LoVo (cell line): ENCODE results near the gene MAP3K4.

ENCODE experiments used
- DNase-seq: peaks from one replicate; pipeline ENCODE4 v3.0.0-alpha.2; 2016; ENCODE audit warnings: low spot score

MAP3K4 gene

DNA sequence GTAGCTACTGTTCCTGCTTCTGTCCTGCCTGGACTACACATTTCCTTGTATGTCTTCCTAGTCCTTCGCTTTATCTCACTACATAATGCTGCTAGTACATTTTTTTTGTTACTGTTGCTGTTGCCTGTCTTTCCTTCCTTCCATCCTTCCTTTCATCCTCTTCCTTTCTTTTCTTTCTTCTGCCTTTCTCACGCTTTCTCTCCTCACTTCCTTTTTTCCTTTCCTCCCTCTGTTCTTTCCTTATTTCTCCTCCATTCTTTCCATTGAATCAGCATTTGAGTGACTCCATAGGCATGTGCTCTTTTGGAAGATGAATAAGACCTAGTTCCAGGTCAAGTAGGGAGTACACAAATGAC is 46.3 kb downstream of the MAP3K4 start:
- no peak for DNase-seq

DNA sequence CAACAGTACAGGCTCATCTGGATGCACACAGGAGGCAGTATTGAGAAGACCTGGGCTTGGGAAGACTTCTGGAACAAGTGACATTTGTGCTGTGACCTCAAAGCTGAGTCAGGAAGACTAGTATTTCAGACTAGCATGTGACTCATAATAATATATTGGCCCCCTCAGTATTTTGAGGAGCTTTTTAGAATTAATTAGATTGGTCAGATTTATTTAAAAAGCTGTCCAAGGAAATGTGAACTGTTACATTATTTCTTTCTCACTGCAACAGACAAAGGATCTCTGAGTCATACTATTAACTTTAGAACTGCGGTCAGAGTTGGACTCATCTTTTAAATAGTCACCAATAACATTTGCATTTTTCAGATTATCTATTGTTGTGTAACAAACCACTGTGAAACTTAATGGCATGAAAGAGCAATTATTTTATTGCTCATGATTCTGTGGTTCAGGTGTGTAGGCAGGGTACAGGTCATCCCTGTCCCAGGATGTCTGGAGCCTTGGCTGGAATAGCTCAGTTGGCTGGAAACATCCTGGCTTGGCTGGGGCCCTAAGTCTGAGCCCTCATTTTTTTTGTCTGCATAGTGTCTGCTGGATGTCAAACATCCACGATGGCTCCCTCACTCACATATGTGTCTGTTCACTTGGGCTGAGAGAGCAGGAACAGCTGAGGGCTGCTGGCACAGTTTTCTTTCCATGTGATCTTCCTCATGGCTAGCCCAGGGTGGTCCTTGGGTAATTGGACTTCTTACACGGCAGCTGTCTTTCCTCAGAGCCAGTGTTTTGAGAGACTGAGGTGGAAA is 46.9 kb downstream of the MAP3K4 start:
- DNase-seq, result peak; percentile 25

DNA sequence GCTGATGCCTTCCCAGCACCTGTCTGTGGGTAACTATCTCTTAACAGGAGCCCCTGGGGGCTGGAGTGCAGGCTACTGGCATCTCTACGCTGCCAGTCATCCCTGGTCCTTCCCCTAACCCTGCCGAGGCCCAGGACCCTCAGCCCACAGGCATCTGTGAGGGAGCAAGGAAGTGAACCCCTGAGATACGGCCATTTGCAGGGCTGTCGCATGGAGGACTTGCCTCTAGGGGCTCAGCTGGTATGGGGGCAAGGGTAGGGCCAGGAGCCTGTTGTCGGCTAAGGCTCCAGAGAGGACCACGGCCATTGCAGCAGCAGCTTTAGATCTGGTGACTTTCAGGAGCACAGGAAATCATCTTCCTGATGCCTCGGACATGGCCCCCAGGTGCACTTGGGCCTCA is 49.7 kb downstream of the MAP3K4 start:
- DNase-seq, result no peak

DNA sequence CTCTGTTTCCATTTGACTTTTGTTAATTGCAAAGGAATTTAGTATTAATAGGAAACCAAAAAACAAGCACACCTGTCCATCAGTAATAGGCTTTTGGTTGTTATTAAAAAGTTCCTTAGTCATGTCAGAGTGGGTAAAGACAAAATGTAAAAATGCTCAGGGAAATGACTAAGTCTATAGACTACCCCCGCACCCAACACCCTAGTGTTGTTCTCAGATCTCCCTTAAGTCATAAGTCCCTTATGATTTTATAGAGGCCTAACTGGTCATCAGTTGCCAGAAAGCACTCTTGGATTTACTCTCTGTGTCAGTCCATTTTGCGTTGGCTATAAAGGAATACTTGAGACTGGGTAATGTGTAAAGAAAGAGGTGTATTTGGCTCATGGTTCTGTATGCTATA is 52.8 kb downstream of the MAP3K4 start:
- DNase-seq, result no peak

DNA sequence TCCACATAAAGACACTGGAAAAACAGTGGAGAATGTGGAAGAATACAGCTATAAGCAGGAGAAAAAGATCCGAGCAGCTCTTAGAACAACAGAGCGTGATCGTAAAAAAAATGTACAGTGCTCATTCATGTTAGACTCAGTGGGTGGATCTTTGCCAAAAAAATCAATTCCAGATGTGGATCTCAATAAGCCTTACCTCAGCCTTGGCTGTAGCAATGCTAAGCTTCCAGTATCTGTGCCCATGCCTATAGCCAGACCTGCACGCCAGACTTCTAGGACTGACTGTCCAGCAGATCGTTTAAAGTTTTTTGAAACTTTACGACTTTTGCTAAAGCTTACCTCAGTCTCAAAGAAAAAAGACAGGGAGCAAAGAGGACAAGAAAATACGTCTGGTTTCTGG is 57.1 kb downstream of the MAP3K4 start:
- no peak for DNase-seq

DNA sequence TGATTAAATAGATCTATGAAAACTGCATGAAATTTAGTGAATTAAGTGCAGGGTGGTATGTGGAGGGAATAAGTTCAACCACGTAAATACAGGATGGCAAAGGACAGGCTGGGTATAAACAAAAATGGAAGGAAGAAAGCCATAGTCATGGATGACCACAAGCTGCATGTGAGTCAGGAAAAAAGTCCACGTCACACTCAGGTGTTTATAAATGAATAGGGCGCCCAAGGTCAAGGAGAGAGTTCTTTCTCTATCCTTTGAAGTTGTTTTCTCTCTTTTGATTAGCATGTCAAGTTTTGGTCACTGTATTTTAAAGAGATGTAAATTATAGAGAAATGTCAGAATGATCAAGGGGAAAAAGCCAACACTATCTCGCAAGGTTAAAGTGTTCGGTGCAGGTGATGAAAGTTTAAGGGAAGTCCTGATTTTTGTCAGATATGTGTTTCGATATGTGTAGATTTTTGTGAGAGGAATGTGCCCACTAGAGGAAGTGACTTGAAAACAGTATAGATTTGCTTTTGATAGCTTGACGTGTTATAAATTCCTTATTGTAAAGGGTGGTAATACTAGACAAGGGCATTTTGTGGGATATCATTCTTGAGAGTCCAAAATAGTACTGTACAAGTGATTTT is 58.7 kb downstream of the MAP3K4 start:
- DNase-seq, result no peak

DNA sequence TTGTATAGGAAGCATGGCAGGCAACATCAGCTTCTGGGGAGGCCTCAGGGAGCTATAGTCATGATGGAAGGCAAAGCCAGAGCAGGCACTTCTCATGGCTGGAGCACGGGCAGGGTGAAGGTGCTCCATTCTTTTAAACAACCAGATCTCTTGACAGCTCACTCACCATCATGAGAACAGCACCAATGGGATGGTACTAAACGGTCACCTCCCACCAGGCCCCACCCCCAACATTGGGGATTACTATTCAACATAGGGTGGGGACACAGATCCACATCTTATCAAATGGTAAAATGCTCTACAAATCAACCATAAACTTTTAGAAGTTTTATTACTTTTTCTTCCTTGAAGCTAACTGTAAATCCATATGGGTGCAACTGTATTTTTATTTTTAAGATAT is 61.5 kb downstream of the MAP3K4 start:
- no peak for DNase-seq

DNA sequence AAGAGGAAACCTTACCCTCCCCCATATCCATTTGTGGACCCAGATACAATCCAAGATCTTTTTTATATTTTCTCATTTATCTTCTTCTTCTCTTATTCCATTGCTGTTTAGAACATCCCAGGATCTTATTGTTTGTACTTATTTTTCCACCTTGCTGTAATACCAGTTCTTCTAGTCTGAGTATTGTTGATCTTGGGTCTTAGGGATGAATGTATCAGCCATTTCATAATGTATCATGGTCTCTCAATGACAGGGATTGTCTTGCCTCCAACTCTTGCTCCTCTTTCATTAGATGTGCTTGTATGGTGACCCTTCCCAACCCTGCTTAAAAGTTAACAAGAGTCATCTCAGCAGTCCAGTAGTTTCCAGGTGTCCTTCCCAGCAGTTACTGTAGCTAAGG is 63.3 kb downstream of the MAP3K4 start:
- no peak for DNase-seq

DNA sequence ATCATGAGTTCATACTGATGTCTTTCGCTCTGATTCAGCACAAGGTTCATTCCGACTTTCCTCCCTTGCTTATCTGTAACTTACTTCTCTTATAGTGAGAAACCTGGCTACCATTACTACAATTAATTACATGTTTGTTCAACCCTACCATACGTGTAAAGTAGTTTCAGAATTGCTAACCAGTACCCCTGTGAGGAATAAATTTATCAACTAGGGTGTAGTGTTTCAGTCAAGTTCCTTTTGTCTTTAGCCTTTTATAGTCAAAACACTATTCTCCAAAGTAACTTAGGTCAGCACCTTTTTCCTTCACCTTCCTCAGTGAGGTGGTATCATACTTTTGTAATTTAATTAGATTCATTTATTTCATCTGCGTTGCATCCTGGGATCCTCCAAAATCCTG is 64.9 kb downstream of the MAP3K4 start:
- no peak for DNase-seq

DNA sequence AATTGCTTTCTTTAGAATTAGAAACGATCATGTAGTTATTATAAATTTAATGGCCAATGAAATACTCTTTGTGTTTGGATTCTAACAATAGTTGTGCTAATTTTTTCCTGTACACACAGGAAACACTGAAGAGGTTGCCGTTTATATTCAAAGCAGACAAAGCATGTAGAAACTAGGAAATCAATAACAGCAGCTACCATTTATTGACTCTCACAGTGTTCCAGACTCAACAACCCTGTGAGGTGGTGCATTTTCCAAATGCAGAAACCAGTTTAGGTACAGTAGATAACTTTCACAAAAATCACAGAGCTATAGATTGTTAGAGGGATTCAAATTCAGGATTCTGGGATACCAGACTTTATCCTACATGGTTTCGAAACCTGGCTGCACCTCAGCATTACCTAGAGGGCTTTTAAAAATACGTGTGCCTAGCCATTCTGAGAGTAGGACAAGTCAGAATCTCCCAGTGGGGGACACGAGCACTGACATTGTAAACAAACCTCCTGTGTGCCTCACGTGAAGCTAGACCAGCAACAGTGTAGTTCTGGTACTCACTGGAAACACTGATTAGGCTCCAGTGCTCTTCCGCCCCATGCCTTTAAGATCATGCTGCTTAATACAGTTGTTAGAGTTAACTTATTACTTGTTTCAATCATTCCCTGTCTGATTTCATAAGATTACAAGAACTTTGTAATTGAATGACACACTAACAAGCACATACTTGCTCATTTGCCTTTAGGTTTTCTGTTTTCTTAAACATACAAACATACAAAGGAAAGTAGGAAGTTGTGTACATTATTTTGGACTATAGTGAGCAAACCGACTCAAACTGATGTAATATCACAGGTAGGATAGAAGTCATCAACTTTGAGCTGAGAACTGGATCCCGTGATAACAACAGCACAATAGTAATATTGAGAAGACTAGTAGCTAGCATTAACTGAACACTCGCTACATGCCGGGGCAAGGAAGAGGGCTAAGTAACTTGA is 65.8 kb downstream of the MAP3K4 start:
- no peak for DNase-seq

DNA sequence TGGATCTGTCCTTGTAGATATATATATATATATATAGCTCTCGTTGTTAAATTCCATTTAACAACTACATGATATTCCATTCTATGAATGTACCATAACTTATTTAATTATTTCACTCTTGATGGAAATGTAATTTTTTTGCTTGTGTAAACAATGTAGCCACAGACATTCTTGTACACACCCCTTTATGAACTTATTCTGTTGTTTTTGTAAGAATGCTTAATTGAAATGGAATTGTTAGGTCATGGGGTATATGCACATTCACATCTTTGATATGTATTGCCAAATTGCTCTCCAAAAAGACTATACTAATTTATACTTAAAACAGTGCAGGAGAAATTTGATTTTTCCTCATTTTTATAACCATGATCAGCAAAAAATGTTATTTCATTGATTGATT is 67.2 kb downstream of the MAP3K4 start:
- DNase-seq, result no peak

DNA sequence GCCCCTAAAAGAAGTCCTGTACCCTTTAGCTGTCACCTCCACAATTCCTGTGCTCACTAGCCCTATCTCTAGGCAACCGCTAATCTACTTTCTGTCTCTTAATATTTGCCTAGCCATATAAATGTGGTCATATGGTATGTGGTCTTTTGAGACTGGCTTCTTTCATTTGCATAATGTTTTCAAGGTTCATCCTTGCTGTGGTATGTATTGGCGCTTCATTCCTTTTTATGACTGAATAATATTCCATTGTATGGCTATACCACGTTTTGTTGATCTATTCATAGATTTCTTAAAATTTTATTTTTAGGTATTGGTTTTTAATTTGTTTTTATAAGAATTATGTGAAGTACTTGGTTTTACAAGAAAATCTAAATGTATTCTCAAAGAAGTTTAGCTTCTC is 70.0 kb downstream of the MAP3K4 start:
- DNase-seq, result no peak

DNA sequence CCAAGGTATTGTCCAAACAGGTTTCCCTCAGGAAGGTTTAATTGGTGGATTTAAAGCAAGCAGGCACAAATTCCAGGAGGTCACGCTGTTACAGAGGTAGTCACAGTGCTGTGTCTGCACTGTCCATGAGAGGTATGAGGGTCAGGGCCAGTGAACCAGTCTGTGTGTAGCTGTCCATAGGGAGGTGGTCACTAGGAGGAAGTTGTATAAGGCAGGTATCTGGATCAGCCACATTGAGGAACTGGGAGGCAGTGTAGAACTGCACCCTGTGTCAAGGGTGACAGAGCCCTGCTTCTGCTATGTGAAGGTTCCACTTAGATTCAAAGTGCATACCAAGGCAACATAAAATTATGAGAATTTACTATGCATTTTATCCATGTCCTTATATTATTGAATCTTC is 73.3 kb downstream of the MAP3K4 start:
- DNase-seq, result no peak

DNA sequence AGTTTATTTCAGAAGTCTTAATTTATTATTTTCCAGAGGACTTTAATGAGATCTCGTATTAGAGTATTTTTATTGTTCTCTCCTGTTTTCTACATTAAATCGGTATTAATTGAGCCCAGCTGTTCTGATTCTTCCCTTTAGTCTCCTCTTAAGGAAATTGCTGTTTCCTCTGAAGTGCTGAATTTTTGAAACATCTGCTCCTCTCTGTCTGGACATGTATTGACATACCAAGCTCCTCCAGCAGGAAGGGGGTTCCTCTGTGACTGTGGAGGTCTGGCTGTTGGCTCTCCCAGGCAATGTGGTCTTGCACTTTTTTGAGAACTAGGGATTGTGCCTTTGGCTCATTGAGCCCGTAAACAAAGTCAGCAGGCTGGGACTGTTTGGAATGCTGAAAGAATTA is 74.9 kb downstream of the MAP3K4 start:
- DNase-seq, result no peak

DNA sequence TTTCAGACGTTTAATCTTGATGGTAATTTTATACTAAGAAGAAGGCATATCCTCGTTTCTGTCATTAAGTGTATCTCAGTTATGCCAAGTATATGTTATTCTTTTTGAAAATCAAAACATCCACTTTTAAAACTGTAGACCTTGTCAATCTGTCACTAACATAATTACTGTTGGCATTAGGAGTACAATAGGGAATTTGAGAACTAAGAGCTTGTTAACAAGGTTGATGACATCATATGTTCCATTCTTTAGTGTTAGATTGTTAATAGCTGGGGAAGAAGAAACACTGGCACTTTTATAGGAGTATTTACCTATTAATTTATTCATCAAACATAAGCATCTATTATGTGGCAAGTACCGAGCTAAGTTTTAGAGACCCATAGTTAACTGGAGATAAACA is 76.2 kb downstream of the MAP3K4 start:
- no peak for DNase-seq

DNA sequence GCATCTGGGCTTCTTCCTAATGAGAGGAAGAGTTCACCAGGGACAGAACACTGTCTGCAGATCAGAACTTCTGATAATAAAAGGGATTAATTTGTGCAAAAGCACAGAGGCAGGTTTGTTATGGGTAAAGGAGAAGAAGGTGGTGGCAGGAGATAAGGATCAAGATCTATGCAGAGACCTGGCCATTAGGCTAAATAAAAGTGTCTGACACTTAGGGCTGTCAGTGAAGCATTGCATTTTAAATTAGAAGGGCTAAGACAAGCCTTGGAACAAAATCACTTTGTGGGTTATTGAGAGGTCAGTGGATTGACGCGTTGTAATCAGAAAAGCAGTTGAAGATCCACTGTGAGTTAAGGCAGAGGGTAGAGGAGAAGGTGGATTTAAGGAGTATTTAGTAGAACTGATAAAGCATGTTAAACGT is 76.8 kb downstream of the MAP3K4 start:
- DNase-seq, result no peak

DNA sequence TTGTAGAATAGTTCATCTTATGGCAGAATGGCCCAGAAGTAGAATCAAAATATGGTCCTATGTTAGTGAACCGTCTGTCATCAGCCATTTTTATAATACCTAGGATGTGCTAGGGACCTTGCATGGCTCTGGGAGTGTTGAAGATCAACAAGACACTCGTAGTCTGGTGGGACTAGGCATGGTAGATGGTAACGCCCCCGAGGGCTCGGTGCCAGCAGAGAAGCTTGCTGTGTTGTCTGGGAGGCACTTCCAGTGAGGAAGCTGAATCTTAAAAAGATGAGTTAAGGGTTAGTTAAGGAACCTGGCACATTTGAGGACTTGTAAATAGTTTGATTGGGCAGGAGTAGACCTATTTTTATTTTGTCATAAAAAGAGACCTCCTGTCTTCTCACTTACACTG is 82.4 kb downstream of the MAP3K4 start:
- no peak for DNase-seq

DNA sequence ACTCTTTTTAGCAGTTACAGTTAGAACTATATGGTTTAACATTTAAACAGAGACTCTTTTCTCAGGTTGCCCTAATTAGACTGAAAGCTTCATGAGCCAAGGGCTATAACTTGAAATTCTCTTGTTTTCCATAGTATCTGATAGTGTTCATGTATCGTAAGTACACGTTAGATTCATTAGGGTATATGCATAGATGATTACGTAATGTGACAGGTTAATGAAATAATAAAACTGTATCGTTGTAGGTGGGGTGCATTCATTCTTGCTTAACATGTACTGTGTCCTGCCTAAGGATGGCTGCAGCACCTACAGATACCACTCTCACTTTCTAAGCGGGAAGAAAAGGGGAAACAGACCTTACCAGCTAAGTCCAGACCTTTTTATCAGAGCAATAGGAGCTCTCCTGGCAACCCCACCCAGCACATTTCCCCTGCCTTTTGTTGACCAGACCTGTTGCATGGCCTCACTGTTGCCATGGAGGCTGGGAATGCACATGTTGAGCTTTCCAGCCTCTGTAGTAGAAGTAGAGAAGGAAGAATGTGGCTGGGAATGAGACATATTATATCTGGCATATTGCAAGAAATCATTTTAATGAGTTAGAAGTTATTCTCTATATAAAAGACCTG is 83.0 kb downstream of the MAP3K4 start:
- DNase-seq, result no peak

DNA sequence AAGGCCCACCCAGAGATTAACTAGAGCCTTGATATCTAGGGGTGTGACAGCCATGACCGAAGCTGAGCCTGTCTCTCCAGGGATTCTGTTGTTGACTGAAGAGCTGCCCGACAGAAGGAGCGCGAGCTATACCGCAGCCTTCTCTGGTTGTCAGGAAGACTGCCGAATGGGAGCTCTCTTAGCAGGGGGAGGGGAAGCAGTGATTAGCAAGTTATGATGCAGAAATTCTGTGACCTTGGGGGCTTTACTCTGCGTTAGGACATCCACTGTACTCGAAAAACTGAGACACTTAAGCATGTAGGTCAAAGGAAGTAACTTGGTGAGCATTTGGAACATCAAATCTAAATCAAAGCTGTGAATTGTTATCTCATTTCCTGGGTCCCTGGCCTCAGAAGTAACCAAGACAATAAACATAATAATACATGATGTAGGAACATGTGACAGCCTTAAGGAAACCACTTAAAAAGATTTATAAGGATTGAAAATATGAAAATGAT is 84.7 kb downstream of the MAP3K4 start:
- no peak for DNase-seq

DNA sequence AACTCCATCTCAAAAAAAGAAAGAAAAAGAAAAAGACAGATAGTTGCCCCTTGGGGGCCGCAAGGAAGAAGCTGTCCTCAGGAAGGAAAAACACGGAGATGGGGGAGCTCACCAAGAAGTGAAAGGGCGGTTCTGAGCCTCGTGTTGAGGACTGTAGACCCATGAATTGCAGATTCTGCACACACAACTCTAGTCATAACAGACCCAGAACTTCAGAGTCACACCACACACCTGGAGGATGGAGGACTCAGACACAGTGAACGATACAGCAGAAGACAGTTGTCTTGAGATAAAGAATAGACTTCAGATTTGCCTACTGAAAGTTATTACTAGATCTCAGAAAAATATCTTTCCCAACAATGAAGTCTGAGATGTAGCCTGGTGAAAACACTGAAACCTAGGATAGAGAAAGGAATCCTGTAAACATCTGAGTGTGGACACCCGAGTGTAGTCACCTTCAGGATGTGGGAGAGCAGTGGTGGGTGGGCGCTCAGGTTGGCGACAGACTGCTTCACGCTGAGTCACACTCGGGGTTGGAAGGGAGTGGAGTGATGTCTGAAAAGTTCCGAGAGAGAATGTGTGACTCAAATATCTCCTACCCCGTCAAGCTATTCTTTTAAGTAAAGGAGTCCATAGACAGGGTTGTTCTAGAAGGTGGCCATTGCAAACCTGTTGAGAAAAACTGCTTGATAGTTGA is 88.1 kb downstream of the MAP3K4 start:
- DNase-seq, result no peak

DNA sequence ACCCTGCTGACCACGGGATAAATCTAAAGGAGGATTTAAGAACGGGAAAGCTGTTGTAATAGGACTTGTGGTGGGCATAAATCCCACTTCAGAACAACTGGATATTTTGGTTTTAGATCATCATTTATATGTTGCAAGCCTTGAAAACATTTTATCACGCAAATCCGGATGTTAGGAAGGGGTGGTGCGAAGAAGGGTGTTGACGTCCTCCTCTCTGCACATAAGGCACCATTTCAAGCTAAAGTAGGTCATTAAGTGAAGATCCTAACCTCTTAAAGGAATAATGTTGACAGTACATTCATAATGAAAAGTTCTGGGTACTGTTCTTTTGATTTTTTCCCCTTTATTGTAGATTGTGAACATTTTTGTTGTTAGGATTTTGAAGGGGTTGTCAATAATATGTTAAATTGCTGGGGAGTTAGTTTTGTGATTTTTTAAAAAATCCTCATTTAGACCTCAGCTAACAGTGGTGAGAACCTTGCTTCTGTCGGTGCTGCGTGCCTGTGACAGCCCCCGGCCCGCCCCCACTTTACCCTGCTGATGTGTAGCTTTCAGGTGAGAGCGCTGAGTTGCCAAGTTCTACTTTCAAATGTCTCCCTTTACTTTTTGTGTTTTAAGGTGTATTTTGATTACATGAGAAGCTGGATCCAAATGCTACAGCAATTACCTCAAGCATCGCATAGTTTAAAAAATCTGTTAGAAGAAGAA is 88.8 kb downstream of the MAP3K4 start:
- DNase-seq, result no peak
